Measurements from ENCODE around the gene PYGM. TPM values are rescaled to one million over a fixed set of nuclear protein-coding genes. Genes with fewer than 3 reads are reported as not detected.

Gene PYGM
- total RNA-seq, 1 experiment from 2014 or later: 6.6 TPM

DNA sequence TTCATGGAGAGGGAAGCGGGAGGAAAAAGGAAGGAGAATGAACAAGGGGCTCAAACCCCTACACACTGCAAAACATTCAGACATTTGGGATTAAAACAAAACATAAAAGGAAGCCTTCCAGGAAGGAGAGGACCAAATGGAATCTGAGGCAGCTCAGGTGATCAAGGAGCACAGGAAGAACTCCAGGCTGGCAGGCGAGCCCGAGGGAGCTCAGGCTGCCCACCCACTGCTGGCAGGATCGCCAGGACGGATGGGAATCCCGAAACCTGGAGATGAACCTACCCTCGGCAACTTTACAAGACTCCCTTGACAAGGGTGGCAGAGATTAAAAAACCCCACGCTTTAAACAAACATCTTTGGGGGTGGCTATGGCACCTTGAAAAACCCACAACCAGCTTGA, 5.0 kb upstream of the PYGM start:
- Mint-ChIP-seq H3K9me3 (no peaks in the 10 kb centered on the region), H3K4me1 (peaks cover 79% of the 10 kb centered on the region), H3K27me3 (ENCODE audit: low read depth) (no peaks in the 10 kb centered on the region), H3K36me3 (peaks cover 49% of the 10 kb centered on the region), H3K27ac (peak overlapping the region; percentile 98), H3K4me3 (peak overlapping the region; percentile 43)
- TF ChIP-seq ZNF317 (CRISPR knock-in tag; IDR thresholded peaks at IDR 0.05; ENCODE audit: borderline replicate concordance, low read depth) (no peak), TCF7 (CRISPR knock-in tag; IDR thresholded peaks at IDR 0.05; ENCODE audit: low read depth) (no peak), NR2C2 (CRISPR knock-in tag; IDR thresholded peaks at IDR 0.05) (no peak), NR1H2 (CRISPR knock-in tag; IDR thresholded peaks at IDR 0.05) (no peak), CTCF (IDR thresholded peaks at IDR 0.05) (no peak), PRRX2 (CRISPR knock-in tag; IDR thresholded peaks at IDR 0.05) (no peak), EMX1 (CRISPR knock-in tag; IDR thresholded peaks at IDR 0.05) (no peak), CBFB (CRISPR knock-in tag; IDR thresholded peaks at IDR 0.05; ENCODE audit: low read depth) (no peak), TEAD4 (CRISPR knock-in tag; IDR thresholded peaks at IDR 0.05) (no peak), ZNF138 (CRISPR knock-in tag; conservative IDR thresholded peaks at IDR 0.05) (no peak), TEAD1 (CRISPR knock-in tag; IDR thresholded peaks at IDR 0.05) (no peak), ZNF219 (CRISPR knock-in tag; IDR thresholded peaks at IDR 0.05; ENCODE audit: borderline replicate concordance) (no peak)
- TF ChIP-seq, protein P1, sequence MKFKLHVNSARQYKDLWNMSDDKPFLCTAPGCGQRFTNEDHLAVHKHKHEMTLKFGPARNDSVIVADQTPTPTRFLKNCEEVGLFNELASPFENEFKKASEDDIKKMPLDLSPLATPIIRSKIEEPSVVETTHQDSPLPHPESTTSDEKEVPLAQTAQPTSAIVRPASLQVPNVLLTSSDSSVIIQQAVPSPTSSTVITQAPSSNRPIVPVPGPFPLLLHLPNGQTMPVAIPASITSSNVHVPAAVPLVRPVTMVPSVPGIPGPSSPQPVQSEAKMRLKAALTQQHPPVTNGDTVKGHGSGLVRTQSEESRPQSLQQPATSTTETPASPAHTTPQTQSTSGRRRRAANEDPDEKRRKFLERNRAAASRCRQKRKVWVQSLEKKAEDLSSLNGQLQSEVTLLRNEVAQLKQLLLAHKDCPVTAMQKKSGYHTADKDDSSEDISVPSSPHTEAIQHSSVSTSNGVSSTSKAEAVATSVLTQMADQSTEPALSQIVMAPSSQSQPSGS (CRISPR knock-in tag; IDR thresholded peaks at IDR 0.05; ENCODE audit: borderline replicate concordance, low read depth): no peak
- ATAC-seq: no peak
- ChIA-PET CTCF (interaction anchor here (0.8 to 7.5 kb wide), 6 partner anchors 9 to 76 kb away, joined by 3 to 150 read pairs (median 5); partner anchors contain the start of genes RASGRP2 and SF1), POLR2A (no interaction called here)
- no peak for DNase-seq (ENCODE audit: low spot score)

- Mint-ChIP-seq H3K4me1 (peaks cover 85% of the 10 kb centered on the region), H3K36me3 (peaks cover 43% of the 10 kb centered on the region), H3K27ac (peak overlapping the region; percentile 98), H3K27me3 (ENCODE audit: low read depth) (no peaks in the 10 kb centered on the region), H3K9me3 (no peaks in the 10 kb centered on the region), H3K4me3 (peak overlapping the region; percentile 43)
- ChIA-PET POLR2A (interaction anchor here (1.0 to 5.0 kb wide), 3 partner anchors 11 to 20 kb away, joined by 3 to 45 read pairs (median 8); partner anchors contain the start of genes RASGRP2 and SF1), CTCF (interaction anchor here (0.9 to 7.5 kb wide), 6 partner anchors 9 to 76 kb away, joined by 3 to 150 read pairs (median 11); partner anchors contain the start of genes RASGRP2 and SF1)
- no peak for ATAC-seq
- TF ChIP-seq NR3C1 (CRISPR knock-in tag; conservative IDR thresholded peaks at IDR 0.05; ENCODE audit: low read depth): no peak
- TF ChIP-seq MAX (CRISPR knock-in tag; IDR thresholded peaks at IDR 0.05): no peak
- TF ChIP-seq SP1 (CRISPR knock-in tag; conservative IDR thresholded peaks at IDR 0.05): no peak
- TF ChIP-seq, protein P2, sequence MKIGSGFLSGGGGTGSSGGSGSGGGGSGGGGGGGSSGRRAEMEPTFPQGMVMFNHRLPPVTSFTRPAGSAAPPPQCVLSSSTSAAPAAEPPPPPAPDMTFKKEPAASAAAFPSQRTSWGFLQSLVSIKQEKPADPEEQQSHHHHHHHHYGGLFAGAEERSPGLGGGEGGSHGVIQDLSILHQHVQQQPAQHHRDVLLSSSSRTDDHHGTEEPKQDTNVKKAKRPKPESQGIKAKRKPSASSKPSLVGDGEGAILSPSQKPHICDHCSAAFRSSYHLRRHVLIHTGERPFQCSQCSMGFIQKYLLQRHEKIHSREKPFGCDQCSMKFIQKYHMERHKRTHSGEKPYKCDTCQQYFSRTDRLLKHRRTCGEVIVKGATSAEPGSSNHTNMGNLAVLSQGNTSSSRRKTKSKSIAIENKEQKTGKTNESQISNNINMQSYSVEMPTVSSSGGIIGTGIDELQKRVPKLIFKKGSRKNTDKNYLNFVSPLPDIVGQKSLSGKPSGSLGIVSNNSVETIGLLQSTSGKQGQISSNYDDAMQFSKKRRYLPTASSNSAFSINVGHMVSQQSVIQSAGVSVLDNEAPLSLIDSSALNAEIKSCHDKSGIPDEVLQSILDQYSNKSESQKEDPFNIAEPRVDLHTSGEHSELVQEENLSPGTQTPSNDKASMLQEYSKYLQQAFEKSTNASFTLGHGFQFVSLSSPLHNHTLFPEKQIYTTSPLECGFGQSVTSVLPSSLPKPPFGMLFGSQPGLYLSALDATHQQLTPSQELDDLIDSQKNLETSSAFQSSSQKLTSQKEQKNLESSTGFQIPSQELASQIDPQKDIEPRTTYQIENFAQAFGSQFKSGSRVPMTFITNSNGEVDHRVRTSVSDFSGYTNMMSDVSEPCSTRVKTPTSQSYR (CRISPR knock-in tag; IDR thresholded peaks at IDR 0.05): no peak
- no peak for DNase-seq (ENCODE audit: low spot score)
Observed at GRCh38 chr11:64764040-64764611, 4.4 kb upstream of the PYGM start.
